ENCODE measurements around the gene CPNE7.
A peak's percentile ranks its signal among the peaks of the same experiment; 100 is the strongest.

CPNE7 gene

DNA sequence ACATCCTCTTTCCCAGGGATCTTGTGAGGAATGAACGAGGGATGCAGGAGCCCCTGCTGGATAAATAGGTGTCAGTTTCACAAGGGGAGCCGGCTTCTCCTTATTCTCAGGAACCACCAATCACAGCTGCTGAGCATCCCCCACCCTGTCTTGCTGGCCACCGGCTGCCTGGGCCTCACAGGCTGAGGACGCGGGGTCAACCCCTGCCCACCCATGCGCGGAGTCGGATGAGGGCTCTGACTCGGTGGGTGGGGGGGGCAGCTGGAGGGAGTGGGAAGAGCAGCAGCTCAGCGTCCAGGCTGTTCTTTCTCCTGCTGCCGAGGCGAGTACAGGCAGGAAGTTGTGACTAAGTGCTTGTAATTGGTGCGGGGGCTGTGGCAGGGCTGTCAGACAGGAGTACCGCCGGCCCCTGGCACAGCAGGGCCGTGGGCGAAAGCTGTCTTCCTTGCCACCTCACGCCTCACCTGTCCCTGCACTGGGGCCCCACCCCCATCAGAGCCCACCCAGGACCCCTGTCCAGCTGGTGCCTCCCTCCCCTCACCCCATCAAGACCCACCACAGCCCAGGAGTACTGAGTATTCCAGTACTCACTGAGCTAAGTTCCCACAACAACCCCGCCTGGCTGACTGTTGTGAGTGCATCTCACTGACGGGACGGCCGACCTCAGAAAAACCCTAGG, 26.9 kb downstream of the CPNE7 start (continued):
- TF ChIP-seq ZNF416 (tag by site-specific recombination; IDR thresholded peaks at IDR 0.05) (no peak), SCRT2 (tag by site-specific recombination; IDR thresholded peaks at IDR 0.05) (no peak), MYNN (tag by site-specific recombination; IDR thresholded peaks at IDR 0.05; ENCODE audit: borderline replicate concordance) (no peak), ZNF596 (tag by site-specific recombination; IDR thresholded peaks at IDR 0.05) (no peak), MZF1 (tag by site-specific recombination; IDR thresholded peaks at IDR 0.05; ENCODE audit: borderline replicate concordance) (no peak), ZNF433 (tag by site-specific recombination; IDR thresholded peaks at IDR 0.05; ENCODE audit: low read depth) (no peak), ZNF658 (tag by site-specific recombination; IDR thresholded peaks at IDR 0.05) (no peak), ZEB2 (tag by site-specific recombination; IDR thresholded peaks at IDR 0.05) (peak; percentile 47; the same call in 1 of the 2 replicates), ZNF521 (tag by site-specific recombination; IDR thresholded peaks at IDR 0.05) (no peak), SALL2 (tag by site-specific recombination; IDR thresholded peaks at IDR 0.05; ENCODE audit: borderline replicate concordance) (no peak), ZNF560 (tag by site-specific recombination; IDR thresholded peaks at IDR 0.05; ENCODE audit: borderline replicate concordance) (no peak), ZNF391 (tag by site-specific recombination; IDR thresholded peaks at IDR 0.05; ENCODE audit: borderline replicate concordance, low read depth) (no peak), GLIS1 (tag by site-specific recombination; IDR thresholded peaks at IDR 0.05) (no peak), ZBTB8A (tag by site-specific recombination; IDR thresholded peaks at IDR 0.05) (no peak), IKZF3 (tag by site-specific recombination; IDR thresholded peaks at IDR 0.05) (0 out of 2 replicates have a peak, but pooled peaks have one; percentile 8), ZNF311 (tag by site-specific recombination; IDR thresholded peaks at IDR 0.05; ENCODE audit: borderline replicate concordance) (no peak), ZNF626 (tag by site-specific recombination; IDR thresholded peaks at IDR 0.05) (no peak), ZNF19 (tag by site-specific recombination; IDR thresholded peaks at IDR 0.05; ENCODE audit: low read depth) (no peak), ZNF211 (tag by site-specific recombination; IDR thresholded peaks at IDR 0.05; ENCODE audit: low read depth) (no peak), WT1 (tag by site-specific recombination; IDR thresholded peaks at IDR 0.05) (no peak), ZNF174 (tag by site-specific recombination; IDR thresholded peaks at IDR 0.05) (no peak), GFI1B (tag by site-specific recombination; IDR thresholded peaks at IDR 0.05) (no peak), SP7 (tag by site-specific recombination; IDR thresholded peaks at IDR 0.05) (0 out of 2 replicates have a peak, but pooled peaks have one; percentile 39), ZNF571 (tag by site-specific recombination; IDR thresholded peaks at IDR 0.05) (no peak), BCL11A (tag by site-specific recombination; IDR thresholded peaks at IDR 0.05; ENCODE audit: low read depth) (no peak), EGR2 (tag by site-specific recombination; IDR thresholded peaks at IDR 0.05; ENCODE audit: low read depth) (peak; percentile 94), GLIS2 (tag by site-specific recombination; IDR thresholded peaks at IDR 0.05) (0 out of 2 replicates have a peak, but pooled peaks have one; percentile 22), ZNF623 (tag by site-specific recombination; IDR thresholded peaks at IDR 0.05) (no peak)
- TF ChIP-seq, protein P1, sequence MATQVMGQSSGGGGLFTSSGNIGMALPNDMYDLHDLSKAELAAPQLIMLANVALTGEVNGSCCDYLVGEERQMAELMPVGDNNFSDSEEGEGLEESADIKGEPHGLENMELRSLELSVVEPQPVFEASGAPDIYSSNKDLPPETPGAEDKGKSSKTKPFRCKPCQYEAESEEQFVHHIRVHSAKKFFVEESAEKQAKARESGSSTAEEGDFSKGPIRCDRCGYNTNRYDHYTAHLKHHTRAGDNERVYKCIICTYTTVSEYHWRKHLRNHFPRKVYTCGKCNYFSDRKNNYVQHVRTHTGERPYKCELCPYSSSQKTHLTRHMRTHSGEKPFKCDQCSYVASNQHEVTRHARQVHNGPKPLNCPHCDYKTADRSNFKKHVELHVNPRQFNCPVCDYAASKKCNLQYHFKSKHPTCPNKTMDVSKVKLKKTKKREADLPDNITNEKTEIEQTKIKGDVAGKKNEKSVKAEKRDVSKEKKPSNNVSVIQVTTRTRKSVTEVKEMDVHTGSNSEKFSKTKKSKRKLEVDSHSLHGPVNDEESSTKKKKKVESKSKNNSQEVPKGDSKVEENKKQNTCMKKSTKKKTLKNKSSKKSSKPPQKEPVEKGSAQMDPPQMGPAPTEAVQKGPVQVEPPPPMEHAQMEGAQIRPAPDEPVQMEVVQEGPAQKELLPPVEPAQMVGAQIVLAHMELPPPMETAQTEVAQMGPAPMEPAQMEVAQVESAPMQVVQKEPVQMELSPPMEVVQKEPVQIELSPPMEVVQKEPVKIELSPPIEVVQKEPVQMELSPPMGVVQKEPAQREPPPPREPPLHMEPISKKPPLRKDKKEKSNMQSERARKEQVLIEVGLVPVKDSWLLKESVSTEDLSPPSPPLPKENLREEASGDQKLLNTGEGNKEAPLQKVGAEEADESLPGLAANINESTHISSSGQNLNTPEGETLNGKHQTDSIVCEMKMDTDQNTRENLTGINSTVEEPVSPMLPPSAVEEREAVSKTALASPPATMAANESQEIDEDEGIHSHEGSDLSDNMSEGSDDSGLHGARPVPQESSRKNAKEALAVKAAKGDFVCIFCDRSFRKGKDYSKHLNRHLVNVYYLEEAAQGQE (tag by site-specific recombination; IDR thresholded peaks at IDR 0.05): no peak
- TF ChIP-seq, protein P2, sequence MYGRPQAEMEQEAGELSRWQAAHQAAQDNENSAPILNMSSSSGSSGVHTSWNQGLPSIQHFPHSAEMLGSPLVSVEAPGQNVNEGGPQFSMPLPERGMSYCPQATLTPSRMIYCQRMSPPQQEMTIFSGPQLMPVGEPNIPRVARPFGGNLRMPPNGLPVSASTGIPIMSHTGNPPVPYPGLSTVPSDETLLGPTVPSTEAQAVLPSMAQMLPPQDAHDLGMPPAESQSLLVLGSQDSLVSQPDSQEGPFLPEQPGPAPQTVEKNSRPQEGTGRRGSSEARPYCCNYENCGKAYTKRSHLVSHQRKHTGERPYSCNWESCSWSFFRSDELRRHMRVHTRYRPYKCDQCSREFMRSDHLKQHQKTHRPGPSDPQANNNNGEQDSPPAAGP (tag by site-specific recombination; IDR thresholded peaks at IDR 0.05): 0 out of 2 replicates have a peak, but pooled peaks have one; percentile 25
- TF ChIP-seq, protein P3, sequence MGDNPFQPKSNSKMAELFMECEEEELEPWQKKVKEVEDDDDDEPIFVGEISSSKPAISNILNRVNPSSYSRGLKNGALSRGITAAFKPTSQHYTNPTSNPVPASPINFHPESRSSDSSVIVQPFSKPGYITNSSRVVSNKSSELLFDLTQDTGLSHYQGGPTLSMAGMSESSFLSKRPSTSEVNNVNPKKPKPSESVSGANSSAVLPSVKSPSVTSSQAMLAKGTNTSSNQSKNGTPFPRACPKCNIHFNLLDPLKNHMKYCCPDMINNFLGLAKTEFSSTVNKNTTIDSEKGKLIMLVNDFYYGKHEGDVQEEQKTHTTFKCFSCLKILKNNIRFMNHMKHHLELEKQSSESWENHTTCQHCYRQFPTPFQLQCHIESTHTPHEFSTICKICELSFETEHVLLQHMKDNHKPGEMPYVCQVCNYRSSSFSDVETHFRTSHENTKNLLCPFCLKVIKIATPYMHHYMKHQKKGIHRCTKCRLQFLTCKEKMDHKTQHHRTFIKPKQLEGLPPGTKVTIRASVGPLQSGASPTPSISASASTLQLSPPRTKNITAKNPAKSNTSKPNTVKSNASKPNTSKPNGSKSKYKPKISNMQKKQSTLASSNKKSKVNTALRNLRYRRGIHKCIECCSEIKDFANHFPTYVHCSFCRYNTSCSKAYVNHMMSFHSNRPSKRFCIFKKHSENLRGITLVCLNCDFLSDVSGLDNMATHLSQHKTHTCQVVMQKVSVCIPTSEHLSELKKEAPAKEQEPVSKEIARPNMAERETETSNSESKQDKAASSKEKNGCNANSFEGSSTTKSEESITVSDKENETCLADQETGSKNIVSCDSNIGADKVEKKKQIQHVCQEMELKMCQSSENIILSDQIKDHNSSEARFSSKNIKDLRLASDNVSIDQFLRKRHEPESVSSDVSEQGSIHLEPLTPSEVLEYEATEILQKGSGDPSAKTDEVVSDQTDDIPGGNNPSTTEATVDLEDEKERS (tag by site-specific recombination; IDR thresholded peaks at IDR 0.05): no peak
- TF ChIP-seq, protein P4, sequence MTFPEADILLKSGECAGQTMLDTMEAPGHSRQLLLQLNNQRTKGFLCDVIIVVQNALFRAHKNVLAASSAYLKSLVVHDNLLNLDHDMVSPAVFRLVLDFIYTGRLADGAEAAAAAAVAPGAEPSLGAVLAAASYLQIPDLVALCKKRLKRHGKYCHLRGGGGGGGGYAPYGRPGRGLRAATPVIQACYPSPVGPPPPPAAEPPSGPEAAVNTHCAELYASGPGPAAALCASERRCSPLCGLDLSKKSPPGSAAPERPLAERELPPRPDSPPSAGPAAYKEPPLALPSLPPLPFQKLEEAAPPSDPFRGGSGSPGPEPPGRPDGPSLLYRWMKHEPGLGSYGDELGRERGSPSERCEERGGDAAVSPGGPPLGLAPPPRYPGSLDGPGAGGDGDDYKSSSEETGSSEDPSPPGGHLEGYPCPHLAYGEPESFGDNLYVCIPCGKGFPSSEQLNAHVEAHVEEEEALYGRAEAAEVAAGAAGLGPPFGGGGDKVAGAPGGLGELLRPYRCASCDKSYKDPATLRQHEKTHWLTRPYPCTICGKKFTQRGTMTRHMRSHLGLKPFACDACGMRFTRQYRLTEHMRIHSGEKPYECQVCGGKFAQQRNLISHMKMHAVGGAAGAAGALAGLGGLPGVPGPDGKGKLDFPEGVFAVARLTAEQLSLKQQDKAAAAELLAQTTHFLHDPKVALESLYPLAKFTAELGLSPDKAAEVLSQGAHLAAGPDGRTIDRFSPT (tag by site-specific recombination; IDR thresholded peaks at IDR 0.05): peak; percentile 70; the same call in 1 of the 2 replicates

Measured in HEK293 (cell line).